GM08714 (cell line): ENCODE measurements around the gene TM6SF1.
"Not testable (repeated sequence)": the region's sequence is repeated elsewhere in the genome, so short reads cannot be mapped to it uniquely, and the experiment has no call there.

ENCODE experiments used
- H3K4me3 ChIP-seq: fragments of 200-500 bp; sonication (Bioruptor generic); 2 replicates; pipeline ENCODE4 v1.5.1; 2014; ENCODE audit warnings: mild to moderate bottlenecking, low read length, inconsistent platforms
- ZNF274 ChIP-seq: IDR thresholded peaks from 2 replicates; pipeline ENCODE4 v1.6.1; 2012; ENCODE audit warnings: mild to moderate bottlenecking, low read depth, low read length

TM6SF1 gene

DNA sequence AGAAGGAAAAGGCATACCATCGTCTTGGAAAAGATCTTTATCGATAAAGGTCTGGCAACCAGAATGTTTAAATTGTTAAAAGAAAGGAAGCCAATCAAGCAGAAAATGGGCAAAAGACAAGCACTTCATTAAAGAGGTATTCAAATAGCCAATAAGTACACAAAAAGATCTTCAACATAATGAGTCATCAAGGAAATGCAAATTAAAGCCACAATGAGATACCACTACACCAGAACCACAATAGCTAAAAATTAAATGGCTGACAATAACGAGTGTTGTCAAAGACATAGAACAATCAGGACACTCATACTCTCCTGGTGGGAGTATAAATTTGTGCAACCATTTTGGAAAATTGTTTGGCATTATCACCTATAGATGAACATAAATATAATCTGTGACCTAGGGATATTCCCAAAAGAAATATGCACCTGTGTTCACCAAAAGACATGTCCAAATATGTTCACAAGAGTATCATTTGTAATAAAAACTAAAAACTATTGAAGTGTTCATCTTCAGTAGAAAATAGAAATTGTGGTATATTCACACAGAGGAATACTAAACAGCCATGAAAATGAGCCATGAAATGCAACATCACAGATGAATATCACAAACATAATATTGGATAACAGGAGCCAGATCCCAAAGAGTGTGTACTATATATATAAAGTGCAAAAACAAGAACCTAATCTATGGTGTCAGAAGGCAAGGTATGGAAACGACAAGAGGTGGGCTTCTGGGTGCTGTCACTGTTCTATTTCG lies 26.0 kb upstream of the TM6SF1 start:
- TF ChIP-seq ZNF274: no peak
- no peak overlapping the region for H3K4me3 ChIP-seq

DNA sequence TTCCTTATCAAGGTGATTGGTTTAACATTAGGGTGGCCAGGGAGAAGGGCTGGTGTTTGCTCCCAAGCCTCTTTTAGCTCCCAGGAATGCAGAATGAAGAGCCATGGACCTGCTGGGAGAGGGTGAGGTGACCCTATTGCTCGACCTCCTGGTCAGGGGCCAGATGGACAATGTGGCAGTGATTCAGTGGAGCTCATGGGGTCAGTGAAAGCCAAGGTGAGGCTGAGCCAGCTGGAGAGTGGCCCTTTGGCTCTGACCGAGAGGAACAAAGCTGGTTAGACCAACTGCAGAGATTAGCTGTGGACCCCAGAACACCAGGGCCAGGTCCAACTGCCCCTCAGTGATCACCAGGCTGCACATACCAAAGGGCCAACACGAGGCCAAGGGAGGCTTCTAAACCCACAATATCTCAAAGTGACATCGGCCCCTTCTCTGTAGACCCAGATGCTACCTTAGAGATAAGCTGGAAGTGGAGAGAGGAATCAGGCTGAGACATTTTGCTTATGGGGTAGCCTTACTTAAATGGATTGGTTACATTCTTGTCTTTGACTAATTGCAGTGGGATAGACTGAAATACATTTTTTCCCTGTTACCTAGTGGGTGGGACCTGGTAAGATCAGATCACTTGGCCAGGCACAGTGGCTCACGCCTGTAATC lies 24.6 kb upstream of the TM6SF1 start:
- TF ChIP-seq ZNF274: no peak

DNA sequence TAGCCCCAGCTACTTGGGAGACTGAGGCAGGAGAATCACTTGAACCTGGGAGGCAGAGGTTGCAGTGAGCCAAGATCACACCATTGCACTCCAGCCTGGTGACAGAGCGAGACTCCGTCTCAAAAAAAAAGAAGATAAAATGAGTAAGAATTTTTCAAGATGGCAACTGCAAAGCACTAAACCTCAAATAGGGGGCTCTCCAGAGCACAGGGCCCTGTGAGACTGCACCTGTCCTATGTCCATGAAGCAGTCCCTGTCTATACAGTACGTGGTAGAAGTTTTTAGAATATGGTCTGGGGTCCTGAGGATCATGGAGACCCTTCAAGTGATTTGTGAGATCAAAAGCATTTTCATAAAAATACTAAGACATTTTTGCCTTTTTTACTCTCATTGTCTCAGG lies 22.0 kb upstream of the TM6SF1 start:
- H3K4me3 ChIP-seq: not testable (repeated sequence)

More for the DNA sequence above, 24.6 kb upstream of the TM6SF1 start:
- H3K4me3 ChIP-seq: no peak overlapping the region

- H3K4me3 ChIP-seq: not testable (repeated sequence)
These were observed 21.4 kb upstream of the TM6SF1 start for GRCh38 chr15:83085864-83086552.

- no peak for TF ChIP-seq ZNF274
- H3K4me3 ChIP-seq: no peak overlapping the region
These were observed 19.9 kb upstream of the TM6SF1 start for GRCh38 chr15:83087576-83087975.

DNA sequence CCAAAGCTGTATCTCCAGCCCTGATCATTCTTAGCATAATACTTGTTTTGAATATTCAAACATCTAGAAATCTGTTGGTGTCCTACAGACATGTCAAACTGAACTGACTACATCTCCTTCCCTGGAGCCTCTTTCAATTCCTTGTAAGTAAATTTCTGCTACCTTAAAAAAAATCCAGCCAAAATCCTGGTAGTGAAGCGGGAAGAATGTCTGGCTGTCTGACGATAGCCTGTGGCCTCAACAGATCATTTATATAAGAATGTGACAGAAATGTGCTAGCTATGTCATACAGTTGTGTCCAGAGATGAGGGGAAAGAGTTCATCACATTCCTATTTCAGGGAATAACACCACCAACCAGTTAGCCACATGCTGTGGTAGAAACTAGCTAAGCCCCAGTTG lies 18.6 kb upstream of the TM6SF1 start:
- no peak overlapping the region for H3K4me3 ChIP-seq
- no peak for TF ChIP-seq ZNF274

DNA sequence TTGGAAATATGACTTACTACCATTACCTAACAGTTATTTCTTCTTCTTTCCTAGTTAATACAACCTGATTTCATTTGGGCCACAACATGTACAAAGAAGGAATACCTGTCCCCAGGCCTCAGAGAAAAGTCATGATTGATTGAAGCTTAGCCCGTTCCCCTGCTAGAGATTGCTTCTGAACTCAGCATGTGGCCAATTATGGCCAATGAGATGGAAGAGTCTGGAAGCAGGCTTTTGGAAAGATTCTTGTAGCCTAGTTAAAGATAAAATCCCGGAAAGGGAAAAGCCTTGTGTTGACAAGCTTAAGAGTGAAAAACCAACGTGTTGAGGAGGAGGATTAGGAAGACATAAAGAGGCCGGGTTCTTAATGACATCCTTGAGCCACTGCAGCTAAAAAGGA lies 17.0 kb upstream of the TM6SF1 start:
- TF ChIP-seq ZNF274: no peak
- H3K4me3 ChIP-seq: no peak overlapping the region

GRCh38 chr15:83091965-83092308 lies 15.5 kb upstream of the TM6SF1 start:
- not testable (repeated sequence) for H3K4me3 ChIP-seq

- no peak for TF ChIP-seq ZNF274
- H3K4me3 ChIP-seq: no peak overlapping the region
These were observed 15.0 kb upstream of the TM6SF1 start for GRCh38 chr15:83092309-83092976.

GRCh38 chr15:83094583-83094982 lies 12.9 kb upstream of the TM6SF1 start:
- no peak for TF ChIP-seq ZNF274
- no peak overlapping the region for H3K4me3 ChIP-seq

- TF ChIP-seq ZNF274: no peak
- no peak overlapping the region for H3K4me3 ChIP-seq
These were observed 9.4 kb upstream of the TM6SF1 start for GRCh38 chr15:83098079-83098478.

- no peak overlapping the region for H3K4me3 ChIP-seq
- no peak for TF ChIP-seq ZNF274
These were observed 8.2 kb upstream of the TM6SF1 start for GRCh38 chr15:83099290-83099689.

- TF ChIP-seq ZNF274: no peak
- no peak overlapping the region for H3K4me3 ChIP-seq
These were observed 7.3 kb upstream of the TM6SF1 start for GRCh38 chr15:83100097-83100646.

DNA sequence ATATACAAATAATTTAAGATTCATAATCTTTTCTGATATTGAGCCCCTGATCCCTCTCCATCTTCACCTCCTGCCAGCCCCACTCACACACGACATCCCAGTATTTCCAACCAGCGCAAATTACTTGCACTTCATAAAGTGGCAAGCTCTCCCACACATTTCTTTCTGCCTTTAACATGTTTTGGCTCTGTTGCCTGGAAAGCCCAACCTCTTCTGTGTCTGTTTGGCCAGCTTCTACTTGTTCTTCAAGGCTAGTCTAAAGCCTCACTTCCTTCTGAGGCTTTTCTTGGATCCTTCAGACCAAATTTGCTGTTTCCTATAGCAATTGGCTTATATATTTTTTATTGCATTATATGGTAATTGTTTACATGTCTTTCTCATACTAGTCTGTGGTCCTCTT lies 5.1 kb upstream of the TM6SF1 start:
- no peak for TF ChIP-seq ZNF274

More for the DNA sequence above, 5.1 kb upstream of the TM6SF1 start:
- no peak overlapping the region for H3K4me3 ChIP-seq
